Transverse colon (tissue), 4 donors: Measurements from ENCODE around the gene C1orf210. TPM values are rescaled to one million over a fixed set of nuclear protein-coding genes. Genes with fewer than 3 reads are reported as not detected.

Experiments used
- DNase-seq: peaks from one replicate; pipeline ENCODE4 v3.0.0-alpha.2; 2019
- H3K27ac ChIP-seq, 4 donors: fragments of 200-600 bp; sonication (generic); 2 replicates each; pipeline ENCODE4 v1.5.1; 2016 to 2018; ENCODE audit warnings: inconsistent platforms in 4 of 4
- H3K27me3 ChIP-seq: fragments of 200-600 bp; sonication (generic); 2 replicates; pipeline ENCODE4 v1.5.1; 2017; ENCODE audit warnings: inconsistent platforms
- H3K36me3 ChIP-seq, 4 donors: fragments of 200-600 bp; sonication (generic); 2 replicates each; pipeline ENCODE4 v1.5.1; 2017 to 2019; ENCODE audit warnings: inconsistent platforms in 4 of 4
- H3K4me1 ChIP-seq, 4 donors: fragments of 200-600 bp; sonication (generic); 2 replicates each; pipeline ENCODE4 v1.5.1; 2017 to 2020; ENCODE audit warnings: inconsistent platforms in 4 of 4
- H3K4me3 ChIP-seq, 4 donors: fragments of 200-600 bp; sonication (generic); 1 replicate in 1 of 4; 2 replicates in 3 of 4; pipeline versions ENCODE4 v1.5.1 to v1.6.1; 2017 to 2019; ENCODE audit warnings: inconsistent platforms in 4 of 4
- H3K9me3 ChIP-seq, 2 donors: fragments of 200-600 bp; sonication (generic); 2 replicates each; pipeline ENCODE4 v1.5.1; 2017 to 2019; ENCODE audit warnings: inconsistent platforms in 2 of 2
- CTCF ChIP-seq, 5 experiments: fragments of 200-600 bp in 3 of 5; fragments of 450-650 bp in 2 of 5; sonication (generic) in 3 of 5; IDR thresholded peaks; 1 replicate in 2 of 5; 2 replicates in 3 of 5; pipeline ENCODE4 v1.5.1; 2016 to 2017; ENCODE audit warnings: antibody characterized with exemption in 5 of 5, inconsistent platforms in 3 of 5, mild to moderate bottlenecking in 2 of 5, moderate library complexity in 1 of 5
- EP300 ChIP-seq: sonication (generic); formaldehyde crosslinking; IDR thresholded peaks from one replicate; pipeline ENCODE4 v1.6.1; 2017; ENCODE audit warnings: antibody characterized with exemption, low read depth
- POLR2A ChIP-seq: fragments of 450-650 bp; IDR thresholded peaks from one replicate; pipeline ENCODE4 v1.6.1; 2016; ENCODE audit warnings: antibody characterized with exemption, mild to moderate bottlenecking, moderate library complexity
- POLR2AphosphoS5 ChIP-seq, 3 donors: sonication (generic); formaldehyde crosslinking; IDR thresholded peaks; one replicate each; pipeline ENCODE4 v1.6.1; 2016; ENCODE audit warnings: antibody characterized with exemption in 3 of 3
- WGBS, 2 donors: methylation state at CpG; one replicate each; pipeline ENCODE4 v1.1.5; 2018; ENCODE audit warnings: low coverage in 1 of 2; 5-methylcytosine and 5-hydroxymethylcytosine counted together
- in situ Hi-C, 4 donors: fragments of 200-750 bp; cut with MboI; loops; one replicate each; pipeline versions ENCODE4 v1.15.0 to v1.15.1; 2017; ENCODE audit warnings: low sequenced_read_pairs in 3 of 4, low pct_ligation_motif_present in 1 of 4, low pct_unique_long_range_greater_than_20kb in 1 of 4
- intact Hi-C: fragments of 100-400 bp; cut with DNase I; formaldehyde crosslinking; loops from one replicate; pipeline ENCODE4 v1.15.1; 2023; ENCODE audit warnings: low total_unique reads
- total RNA-seq, 4 donors: library from RNA; depleted of rRNA; stranded (reverse); fragments of >200 nt; gene quantifications; one replicate each; pipeline ENCODE4 v1.1.0, GENCODE V29; 2016

C1orf210 gene
- total RNA-seq, 4 donors from 2014 or later = 43.8 to 100 (median 57.6) TPM

- WGBS, 2 donors = 67 to 75% methylated on average over 1 to 3 of the region's 3 CpGs
- DNase-seq = no peak
- Histone ChIP-seq H3K27ac (no peak overlapping the region), H3K4me1 (peaks cover 0 to 18% (median 7%) of the 10 kb centered on the region in 4 donors), H3K9me3 (no peaks in the 10 kb centered on the region), H3K36me3 (no peaks in the 10 kb centered on the region), H3K4me3 (no peak overlapping the region), H3K27me3 (no peaks in the 10 kb centered on the region)
- TF ChIP-seq EP300 = no peak
- TF ChIP-seq POLR2A = no peak
- no peak for TF ChIP-seq CTCF (IDR thresholded peaks at IDR 0.05)
- TF ChIP-seq POLR2AphosphoS5 (IDR thresholded peaks at IDR 0.05) = no peak
- in situ Hi-C loops = loop anchor here in 1 of 4 donors (10.0 kb wide), 1 partner anchor 176 kb away; no protein-coding TSS in a partner anchor
- intact Hi-C loops = no loop called here
Observed at GRCh38 chr1:43238991-43239469, 46.4 kb downstream of the C1orf210 start.

- intact Hi-C loops = no loop called here
- Histone ChIP-seq H3K9me3 (no peaks in the 10 kb centered on the region), H3K27me3 (no peaks in the 10 kb centered on the region), H3K27ac (no peak overlapping the region), H3K36me3 (no peaks in the 10 kb centered on the region), H3K4me3 (no peak overlapping the region), H3K4me1 (peaks cover 0 to 18% (median 7%) of the 10 kb centered on the region in 4 donors)
- peak in 1 of 3 donors; percentile 42 for TF ChIP-seq POLR2AphosphoS5 (IDR thresholded peaks at IDR 0.05)
- TF ChIP-seq CTCF (IDR thresholded peaks at IDR 0.05) = peak; percentile 55 to 85 (median 64)
- no peak for TF ChIP-seq EP300
- DNase-seq = peak; percentile 83
- 15 to 30% methylated on average over 2 to 5 of the region's 5 CpGs for WGBS, 2 donors
- in situ Hi-C loops = loop anchor here in 1 of 4 donors (10.0 kb wide), 1 partner anchor 177 kb away; no protein-coding TSS in a partner anchor
Observed at GRCh38 chr1:43238085-43238484, 47.3 kb downstream of the C1orf210 start.

- H3K36me3 ChIP-seq = no peaks in the 10 kb centered on the region
- no peak overlapping the region for H3K27ac ChIP-seq
- intact Hi-C loops (no loop called here), in situ Hi-C loops (loop anchor here in 1 of 4 donors (10.0 kb wide), 1 partner anchor 178 kb away; no protein-coding TSS in a partner anchor)
- no peak overlapping the region for H3K4me3 ChIP-seq
- H3K9me3 ChIP-seq = no peaks in the 10 kb centered on the region
- no peak for DNase-seq
- TF ChIP-seq CTCF (IDR thresholded peaks at IDR 0.05) = no peak
- no peak for TF ChIP-seq POLR2A
- TF ChIP-seq POLR2AphosphoS5 (IDR thresholded peaks at IDR 0.05) = no peak
- TF ChIP-seq EP300 = no peak
- 81 to 100% methylated on average over 1 of the region's 1 CpG for WGBS, 2 donors
- no peaks in the 10 kb centered on the region for H3K27me3 ChIP-seq
- H3K4me1 ChIP-seq = peaks cover 0 to 18% (median 7%) of the 10 kb centered on the region in 4 donors
Observed at GRCh38 chr1:43237121-43237520, 48.3 kb downstream of the C1orf210 start.

GRCh38 chr1:43235451-43236121 is 49.8 kb downstream of the C1orf210 start:
- TF ChIP-seq EP300 (no peak), CTCF (IDR thresholded peaks at IDR 0.05) (no peak), POLR2AphosphoS5 (IDR thresholded peaks at IDR 0.05) (no peak), POLR2A (no peak)
- Histone ChIP-seq H3K36me3 (no peaks in the 10 kb centered on the region), H3K4me3 (no peak overlapping the region), H3K27me3 (no peaks in the 10 kb centered on the region), H3K4me1 (peaks cover 0 to 18% (median 7%) of the 10 kb centered on the region in 4 donors), H3K27ac (peak overlapping the region in 3 of 4 donors; percentile 5 to 27 (median 23)), H3K9me3 (no peaks in the 10 kb centered on the region)
- intact Hi-C loops = no loop called here
- WGBS, 2 donors = 63% methylated on average over 9 of the region's 9 CpGs; no CpG with 5 or more reads in 1 of the 2 donors
- in situ Hi-C loops = loop anchor here in 1 of 4 donors (10.0 kb wide), 1 partner anchor 179 kb away; no protein-coding TSS in a partner anchor
- DNase-seq = peak; percentile 68
